IgD-negative memory B cell (primary cell): ENCODE results near the gene APOA1. TPM values are rescaled to one million over a fixed set of nuclear protein-coding genes. Genes with fewer than 3 reads are reported as not detected.
"Not testable (repeated sequence)": the region's sequence is repeated elsewhere in the genome, so short reads cannot be mapped to it uniquely, and the experiment has no call there.

Experiments
- H3K27ac Mint-ChIP-seq, 3 donors: one replicate each; pipeline ENCODE4 v1.8.0; 2020 to 2022; ENCODE audit warnings: mild to moderate bottlenecking in 3 of 3, mixed read lengths in 3 of 3, moderate library complexity in 1 of 3
- H3K27me3 Mint-ChIP-seq: one replicate; pipeline ENCODE4 v1.8.0; 2021; ENCODE audit warnings: mixed read lengths
- H3K36me3 Mint-ChIP-seq: one replicate; pipeline ENCODE4 v1.8.0; 2020; ENCODE audit warnings: mild to moderate bottlenecking, mixed read lengths
- H3K4me1 Mint-ChIP-seq, 3 donors: one replicate each; pipeline ENCODE4 v1.8.0; 2020 to 2022; ENCODE audit warnings: mixed read lengths in 3 of 3, mild to moderate bottlenecking in 1 of 3
- H3K4me3 Mint-ChIP-seq, 4 donors: one replicate each; pipeline ENCODE4 v1.8.0; 2020 to 2022; ENCODE audit warnings: mild to moderate bottlenecking in 4 of 4, mixed read lengths in 4 of 4, moderate library complexity in 3 of 4
- H3K9me3 Mint-ChIP-seq, 3 donors: one replicate each; pipeline ENCODE4 v1.8.0; 2020 to 2021; ENCODE audit warnings: mixed read lengths in 3 of 3, mild to moderate bottlenecking in 1 of 3
- polyA plus RNA-seq: library from polyadenylated mRNA; unstranded; fragments of 300-500 nt; fragmentation: Illumina TruSeq; gene quantifications from one replicate; pipeline ENCODE4 v1.2.3, GENCODE V29; 2021

Gene APOA1
- polyA plus RNA-seq, 1 donor from 2014 or later = not detected

- Mint-ChIP-seq H3K27me3 (no peaks in the 10 kb centered on the region), H3K4me3 (no peak overlapping the region), H3K27ac (no peak overlapping the region), H3K9me3 (no peaks in the 10 kb centered on the region), H3K36me3 (peaks cover 4% of the 10 kb centered on the region), H3K4me1 (peaks cover 27 to 39% (median 31%) of the 10 kb centered on the region in 3 donors)
Measured at GRCh38 chr11:116849486-116849885, 12.1 kb upstream of the APOA1 start.

GRCh38 chr11:116849060-116849459, 11.6 kb upstream of the APOA1 start:
- Mint-ChIP-seq H3K9me3 (no peaks in the 10 kb centered on the region), H3K4me1 (peaks cover 27 to 36% (median 28%) of the 10 kb centered on the region in 3 donors), H3K27ac (no peak overlapping the region)

GRCh38 chr11:116847612-116848011, 10.2 kb upstream of the APOA1 start:
- Mint-ChIP-seq H3K27ac (no peak overlapping the region), H3K27me3 (no peaks in the 10 kb centered on the region), H3K36me3 (peaks cover 5% of the 10 kb centered on the region), H3K4me3 (no peak overlapping the region), H3K9me3 (no peaks in the 10 kb centered on the region), H3K4me1 (peaks cover 14 to 22% (median 16%) of the 10 kb centered on the region in 3 donors)

More at GRCh38 chr11:116849060-116849459, 11.6 kb upstream of the APOA1 start:
- H3K27me3 Mint-ChIP-seq = no peaks in the 10 kb centered on the region
- H3K4me3 Mint-ChIP-seq = no peak overlapping the region
- H3K36me3 Mint-ChIP-seq = peaks cover 4% of the 10 kb centered on the region

- Mint-ChIP-seq H3K4me1 (peaks cover 0 to 2% (median 0%) of the 10 kb centered on the region in 3 donors), H3K4me3 (no peak overlapping the region), H3K9me3 (no peaks in the 10 kb centered on the region), H3K27me3 (no peaks in the 10 kb centered on the region), H3K27ac (no peak overlapping the region), H3K36me3 (peaks cover 2% of the 10 kb centered on the region)
Measured at GRCh38 chr11:116844722-116845121, 7.3 kb upstream of the APOA1 start.

GRCh38 chr11:116843661-116844060, 6.2 kb upstream of the APOA1 start:
- H3K4me3 Mint-ChIP-seq = no peak overlapping the region
- H3K36me3 Mint-ChIP-seq = peaks cover 2% of the 10 kb centered on the region
- no peaks in the 10 kb centered on the region for H3K27me3 Mint-ChIP-seq
- H3K9me3 Mint-ChIP-seq = no peaks in the 10 kb centered on the region
- peak overlapping the region in 1 of 3 donors; percentile 68 for H3K27ac Mint-ChIP-seq
- H3K4me1 Mint-ChIP-seq = no peaks in the 10 kb centered on the region

- Mint-ChIP-seq H3K4me1 (no peaks in the 10 kb centered on the region), H3K4me3 (no peak overlapping the region), H3K36me3 (peaks cover 2% of the 10 kb centered on the region), H3K27me3 (no peaks in the 10 kb centered on the region), H3K27ac (peak overlapping the region in 1 of 3 donors; percentile 68), H3K9me3 (no peaks in the 10 kb centered on the region)
Measured at GRCh38 chr11:116842909-116843308, 5.5 kb upstream of the APOA1 start.

GRCh38 chr11:116842117-116842516, 4.7 kb upstream of the APOA1 start:
- H3K4me1 Mint-ChIP-seq = no peaks in the 10 kb centered on the region
- peaks cover 2% of the 10 kb centered on the region for H3K36me3 Mint-ChIP-seq
- no peak overlapping the region for H3K27ac Mint-ChIP-seq
- H3K9me3 Mint-ChIP-seq = no peaks in the 10 kb centered on the region
- H3K4me3 Mint-ChIP-seq = no peak overlapping the region
- no peaks in the 10 kb centered on the region for H3K27me3 Mint-ChIP-seq

- peak overlapping the region in 2 of 4 donors; percentile 29 to 45 for H3K4me3 Mint-ChIP-seq
- peaks cover 2% of the 10 kb centered on the region for H3K36me3 Mint-ChIP-seq
- peaks cover 0 to 1% (median 0%) of the 10 kb centered on the region in 3 donors for H3K4me1 Mint-ChIP-seq
- peak overlapping the region in 1 of 3 donors; percentile 78 for H3K27ac Mint-ChIP-seq
- H3K27me3 Mint-ChIP-seq = no peaks in the 10 kb centered on the region
- no peaks in the 10 kb centered on the region for H3K9me3 Mint-ChIP-seq
Measured at GRCh38 chr11:116840746-116841296, 3.4 kb upstream of the APOA1 start.

- Mint-ChIP-seq H3K27ac (peak overlapping the region in 1 of 3 donors; percentile 78), H3K27me3 (no peaks in the 10 kb centered on the region), H3K4me1 (peaks cover 1 to 3% (median 2%) of the 10 kb centered on the region in 3 donors), H3K36me3 (peaks cover 2% of the 10 kb centered on the region), H3K4me3 (peak overlapping the region in 1 of 4 donors; percentile 29), H3K9me3 (no peaks in the 10 kb centered on the region)
Measured at GRCh38 chr11:116840224-116840745, 2.9 kb upstream of the APOA1 start.

GRCh38 chr11:116838321-116839084, 1.1 kb upstream of the APOA1 start:
- peak overlapping the region in 2 of 4 donors; percentile 23 to 69 for H3K4me3 Mint-ChIP-seq
- H3K27me3 Mint-ChIP-seq = no peaks in the 10 kb centered on the region
- peaks cover 5 to 8% (median 6%) of the 10 kb centered on the region in 3 donors for H3K4me1 Mint-ChIP-seq
- H3K36me3 Mint-ChIP-seq = peaks cover 2% of the 10 kb centered on the region
- peak overlapping the region in 1 of 3 donors; percentile 9 for H3K27ac Mint-ChIP-seq
- H3K9me3 Mint-ChIP-seq = no peaks in the 10 kb centered on the region

GRCh38 chr11:116836632-116836991, 810 bp downstream of the APOA1 start:
- H3K9me3 Mint-ChIP-seq = no peaks in the 10 kb centered on the region
- H3K27ac Mint-ChIP-seq = no peak overlapping the region
- no peak overlapping the region for H3K4me3 Mint-ChIP-seq
- peaks cover 2% of the 10 kb centered on the region for H3K27me3 Mint-ChIP-seq
- H3K4me1 Mint-ChIP-seq = peaks cover 5 to 8% (median 6%) of the 10 kb centered on the region in 3 donors
- H3K36me3 Mint-ChIP-seq = no peaks in the 10 kb centered on the region

- Mint-ChIP-seq H3K27me3 (peaks cover 2% of the 10 kb centered on the region), H3K27ac (no peak overlapping the region), H3K4me1 (peaks cover 5 to 8% (median 6%) of the 10 kb centered on the region in 3 donors), H3K36me3 (no peaks in the 10 kb centered on the region), H3K4me3 (peak overlapping the region; percentile 79 to 90 (median 86)), H3K9me3 (no peaks in the 10 kb centered on the region)
Measured at GRCh38 chr11:116835791-116836631, 1.4 kb downstream of the APOA1 start.

- no peaks in the 10 kb centered on the region for H3K36me3 Mint-ChIP-seq
- peaks cover 5 to 8% (median 6%) of the 10 kb centered on the region in 3 donors for H3K4me1 Mint-ChIP-seq
- H3K27me3 Mint-ChIP-seq = peaks cover 2% of the 10 kb centered on the region
- no peaks in the 10 kb centered on the region for H3K9me3 Mint-ChIP-seq
- peak overlapping the region in 1 of 3 donors; percentile 47 for H3K27ac Mint-ChIP-seq
- peak overlapping the region; percentile 79 to 90 (median 86) for H3K4me3 Mint-ChIP-seq
Measured at GRCh38 chr11:116835042-116835772, 2.2 kb downstream of the APOA1 start.

GRCh38 chr11:116834535-116835041, 2.8 kb downstream of the APOA1 start:
- H3K36me3 Mint-ChIP-seq, H3K4me1 Mint-ChIP-seq, H3K9me3 Mint-ChIP-seq, H3K27me3 Mint-ChIP-seq, H3K27ac Mint-ChIP-seq: not testable (repeated sequence)
- H3K4me3 Mint-ChIP-seq = peak overlapping the region; percentile 60 to 90 (median 86)
